ENCODE measurements around the gene MSMO1. TPM values are rescaled to one million over a fixed set of nuclear protein-coding genes. Genes with fewer than 3 reads are reported as not detected.

MSMO1 gene
- polyA plus RNA-seq, 1 of the 3 experiments (the other 2 are of a cell fraction), result 13.2 TPM

- no peak overlapping the region for H3K27ac ChIP-seq (ENCODE audit: low read depth in 2 of 2, low read length in 1 of 2)
- TF ChIP-seq SIN3A (IDR thresholded peaks at IDR 0.05; ENCODE audit: borderline replicate concordance, low read depth, low read length), result no peak
- TF ChIP-seq RFX5 (IDR thresholded peaks at IDR 0.05; ENCODE audit: low read length), result no peak
- no peak for TF ChIP-seq GABPA (IDR thresholded peaks at IDR 0.05; ENCODE audit: low read depth)
- no peak for TF ChIP-seq TAF1 (IDR thresholded peaks at IDR 0.05; ENCODE audit: borderline replicate concordance, low read depth, low read length)
- no peak for TF ChIP-seq RAD21 (IDR thresholded peaks at IDR 0.05; ENCODE audit: low read length)
- no peak for TF ChIP-seq CHD2 (IDR thresholded peaks at IDR 0.05; ENCODE audit: low read length, partially characterized antibody)
- no peak for TF ChIP-seq MXI1 (IDR thresholded peaks at IDR 0.05; ENCODE audit: low read depth, low read length)
- no peak for TF ChIP-seq ZBTB33 (IDR thresholded peaks at IDR 0.05; ENCODE audit: borderline replicate concordance, low read depth)
- TF ChIP-seq GATA2 (CRISPR knock-in tag; IDR thresholded peaks at IDR 0.05), result no peak
- no peak for TF ChIP-seq JUND (IDR thresholded peaks at IDR 0.05)
- no peak for TF ChIP-seq YY1 (IDR thresholded peaks at IDR 0.05; ENCODE audit: low read depth)
- no peak for TF ChIP-seq SMC3 (IDR thresholded peaks at IDR 0.05; ENCODE audit: low read depth, low read length)
- TF ChIP-seq USF2 (IDR thresholded peaks at IDR 0.05; ENCODE audit: borderline replicate concordance, low read depth, low read length), result no peak
- TF ChIP-seq EP300 (IDR thresholded peaks at IDR 0.05; ENCODE audit: borderline replicate concordance in 1 of 2, low read depth in 1 of 2, low read length in 1 of 2), result no peak
- TF ChIP-seq FOXM1 (IDR thresholded peaks at IDR 0.05; ENCODE audit: low read depth), result no peak
- no peak for TF ChIP-seq TCF12 (IDR thresholded peaks at IDR 0.05)
- no peak for TF ChIP-seq NFIC (IDR thresholded peaks at IDR 0.05; ENCODE audit: borderline replicate concordance)
- no peak for TF ChIP-seq TEAD4 (IDR thresholded peaks at IDR 0.05; ENCODE audit: borderline replicate concordance, insufficient read depth)
- H3K36me3 ChIP-seq (replicated peaks in 1 of 2; ENCODE audit: control insufficient read depth in 1 of 2, insufficient read depth in 2 of 2, low read length in 1 of 2), result no peaks in the 10 kb centered on the region
- no peak overlapping the region for H2AFZ ChIP-seq (ENCODE audit: low read depth)
- no peaks in the 10 kb centered on the region for H4K20me1 ChIP-seq (ENCODE audit: insufficient read depth)
- no peaks in the 10 kb centered on the region for H3K27me3 ChIP-seq (ENCODE audit: insufficient read depth)
- H3K9me3 ChIP-seq, result no peaks in the 10 kb centered on the region
- POLR2A ChIA-PET, result no interaction called here
- no peak overlapping the region for H3K4me2 ChIP-seq
- H3K4me1 ChIP-seq (ENCODE audit: control insufficient read depth in 1 of 2, insufficient read depth in 2 of 2, low read depth in 1 of 2, low read length in 1 of 2), result no peaks in the 10 kb centered on the region
- no peak overlapping the region for H3K9ac ChIP-seq
- no peaks in the 10 kb centered on the region for H3K79me2 ChIP-seq (ENCODE audit: insufficient read depth)
- CTCF ChIA-PET, result interaction anchor here (1.0 to 8.3 kb wide), 4 partner anchors 100 to 228 kb away, joined by 3 to 64 read pairs (median 36); no protein-coding TSS in a partner anchor
- H3K9me2 ChIP-seq, result no peaks in the 10 kb centered on the region
- DNase-seq, result no peak
- WGBS (ENCODE audit: low lambda C conversion rate), result 54% methylated on average over 6 of the region's 6 CpGs
- H3K4me3 ChIP-seq (ENCODE audit: low read depth in 2 of 2, low read length in 1 of 2), result no peak overlapping the region
- no peaks in the 10 kb centered on the region for H3F3A ChIP-seq (replicated peaks; ENCODE audit: insufficient read depth)
These were observed 32.7 kb downstream of the MSMO1 start for GRCh38 chr4:165360041-165360695.

Data from SK-N-SH (cell line).